GM20431 (cell line): ENCODE results near the gene KCNIP1.

Experiments
- in situ Hi-C: fragments of 300-500 bp; cut with MseI, MboI; formaldehyde crosslinking; loops from one replicate; pipeline ENCODE4 v1.15.0; 2020; ENCODE audit warnings: low sequenced_read_pairs; ENCODE audit not compliant: unreplicated experiment

Gene KCNIP1

DNA sequence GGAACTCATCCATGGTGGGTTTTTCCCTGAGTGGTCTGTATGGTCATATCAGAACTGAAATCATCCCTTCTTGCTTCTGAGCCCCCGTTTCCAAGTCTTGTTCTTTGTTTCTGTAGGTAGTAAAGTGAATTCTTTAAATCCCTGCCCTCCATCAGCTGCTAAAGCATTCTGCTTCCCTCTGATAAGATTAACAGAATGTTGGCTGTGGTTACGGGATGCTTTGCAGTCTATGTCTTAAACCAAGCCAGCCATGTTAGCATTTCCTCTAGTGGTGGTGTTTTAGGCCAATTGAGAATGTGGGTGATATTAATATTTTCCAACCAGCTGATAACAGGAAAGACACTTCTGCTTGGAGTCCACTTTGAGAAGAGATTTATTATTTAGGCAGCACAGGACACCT lies 22.0 kb upstream of the KCNIP1 start:
- in situ Hi-C loops, result no loop called here

DNA sequence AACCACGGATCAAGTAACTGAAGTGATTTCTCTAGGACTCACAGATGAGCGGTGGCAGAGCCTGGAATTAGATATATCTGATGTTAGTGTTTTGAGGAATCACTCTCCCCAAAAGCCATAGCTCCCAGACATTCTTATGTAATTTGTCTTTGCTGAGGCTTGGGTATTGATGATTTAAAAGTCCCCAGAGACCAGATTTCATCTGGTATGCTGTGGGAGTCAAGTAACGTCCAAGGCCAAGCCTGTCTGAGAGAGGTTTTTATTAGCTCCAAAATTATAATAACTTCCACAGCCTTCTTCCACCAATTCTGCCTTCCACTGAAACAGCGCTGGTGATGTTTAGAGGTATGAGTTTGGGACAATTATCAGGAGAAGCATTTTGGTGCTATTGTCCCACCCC lies 21.3 kb upstream of the KCNIP1 start:
- in situ Hi-C loops, result no loop called here

DNA sequence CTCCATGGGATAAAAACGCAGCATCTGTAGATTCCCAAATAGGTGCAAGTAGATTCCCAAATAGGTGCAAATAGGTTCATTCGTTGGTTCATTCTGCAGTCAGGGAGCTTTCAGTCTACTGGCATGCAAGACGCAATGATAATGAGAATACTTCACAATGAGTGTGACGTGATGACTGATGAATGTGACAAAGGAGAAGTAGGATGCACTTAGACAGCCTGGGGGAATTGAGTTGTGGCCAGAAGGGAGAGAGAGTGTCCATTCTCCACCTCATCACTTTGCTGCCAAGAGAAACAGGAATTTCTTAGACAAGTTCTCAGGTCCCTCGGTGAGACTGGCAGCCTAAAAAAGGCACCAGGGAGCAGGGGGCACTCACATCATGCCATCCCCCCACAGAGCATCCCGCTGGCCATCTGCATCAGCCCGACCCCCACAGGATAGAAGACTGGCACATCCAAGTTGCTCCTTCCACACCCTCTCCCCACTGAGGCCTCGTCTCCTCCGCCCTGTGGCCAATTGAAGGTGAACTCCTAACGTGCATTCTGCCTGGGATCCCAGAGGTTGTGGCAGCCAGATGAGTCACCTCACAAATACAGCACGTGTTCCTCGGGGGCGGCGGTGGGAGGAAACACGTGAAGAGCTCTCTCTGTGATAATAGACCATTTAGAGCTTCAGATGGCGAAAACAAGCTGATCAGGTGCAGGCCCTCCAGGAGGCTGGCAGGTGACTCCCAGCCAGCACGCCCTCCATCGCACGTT lies 19.9 kb upstream of the KCNIP1 start:
- in situ Hi-C loops, result no loop called here

DNA sequence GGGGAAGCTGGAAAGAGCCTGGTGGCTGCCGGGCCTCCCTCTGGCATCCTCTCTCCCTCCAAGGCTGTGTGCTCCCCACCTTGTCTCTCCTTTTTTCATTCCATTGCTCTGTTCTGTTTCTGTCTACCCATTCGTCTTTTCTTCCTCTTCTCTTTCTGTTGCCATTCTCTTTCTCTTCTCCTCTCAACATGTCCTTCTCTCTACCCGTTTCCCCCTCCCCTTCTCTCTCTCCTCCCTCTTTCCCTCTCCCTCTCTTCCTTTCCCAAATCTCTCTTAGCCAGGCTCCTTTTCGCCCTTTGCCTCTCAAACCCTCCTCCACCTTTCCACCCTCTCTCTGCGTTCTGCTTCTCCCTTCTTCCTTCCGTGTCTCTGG lies 19.4 kb upstream of the KCNIP1 start:
- in situ Hi-C loops, result no loop called here

DNA sequence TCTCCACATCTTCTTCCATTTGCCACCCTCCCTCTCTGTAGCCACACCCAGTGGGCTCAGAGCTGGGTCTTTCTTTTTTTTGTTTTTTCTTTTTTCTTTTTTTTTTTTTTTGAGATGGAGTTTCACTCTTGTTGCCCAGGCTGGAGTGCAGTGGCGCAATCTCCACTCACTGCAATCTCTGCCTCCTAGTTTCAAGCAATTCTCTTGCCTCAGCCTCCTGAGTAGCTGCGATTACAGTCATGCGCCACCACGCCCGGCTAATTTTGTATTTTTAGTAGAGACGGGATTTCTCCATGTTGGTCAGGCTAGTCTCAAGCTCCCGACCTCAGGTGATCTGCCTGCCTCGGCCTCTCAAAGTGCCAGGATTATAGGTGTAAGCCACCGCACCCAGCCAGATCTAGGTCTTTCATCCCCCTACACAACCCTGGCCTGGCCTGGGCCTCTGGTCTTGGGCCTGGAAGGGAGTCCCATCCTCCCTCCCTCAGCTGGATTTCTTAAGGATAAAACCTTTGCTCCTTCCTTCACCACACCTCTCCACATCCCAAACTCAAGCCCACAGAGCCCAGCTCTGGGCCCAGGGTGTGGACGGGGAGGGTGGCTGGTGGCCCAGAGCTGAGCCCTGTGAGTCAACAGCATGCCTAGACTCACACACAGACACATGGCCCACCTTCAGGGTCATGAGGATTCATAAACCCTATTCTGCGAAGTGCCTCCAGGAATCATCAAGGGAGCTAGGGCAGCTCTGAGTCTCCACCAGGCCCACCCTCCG lies 18.8 kb upstream of the KCNIP1 start:
- in situ Hi-C loops, result no loop called here

DNA sequence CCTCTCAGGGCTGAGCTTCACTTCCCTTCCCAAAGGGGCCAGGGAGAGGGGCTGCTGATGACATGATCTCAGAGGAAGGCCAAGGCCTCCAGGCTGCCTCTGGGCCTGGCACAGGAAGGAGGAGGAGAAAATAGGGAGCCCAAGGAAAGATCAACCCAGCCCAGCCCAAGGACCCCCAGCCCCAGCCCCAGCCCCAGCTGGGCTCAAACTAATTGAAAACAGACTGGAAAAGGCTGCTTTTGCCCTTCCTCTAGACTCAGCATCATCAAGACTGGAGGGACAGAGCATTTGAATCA lies 18.3 kb upstream of the KCNIP1 start:
- in situ Hi-C loops, result no loop called here

DNA sequence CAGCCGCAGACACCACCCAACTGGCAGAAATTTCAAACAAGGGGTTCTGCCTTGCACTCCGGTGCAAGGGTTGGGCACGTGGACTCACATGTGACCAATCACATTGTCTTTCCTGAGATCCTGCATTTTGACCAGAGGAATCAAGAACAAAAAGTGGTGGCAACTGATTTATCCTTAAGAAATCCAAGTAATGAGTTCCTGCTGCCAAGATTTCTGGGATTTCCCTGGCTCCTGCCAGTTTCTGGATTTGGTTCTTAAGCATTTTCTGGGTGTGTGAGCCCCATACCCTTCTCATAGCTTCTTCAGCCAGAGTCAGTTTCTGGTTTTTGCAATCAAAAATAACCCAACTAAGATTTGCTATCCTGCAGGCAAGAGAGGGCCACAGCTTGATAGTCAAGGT lies 17.4 kb upstream of the KCNIP1 start:
- in situ Hi-C loops, result no loop called here

DNA sequence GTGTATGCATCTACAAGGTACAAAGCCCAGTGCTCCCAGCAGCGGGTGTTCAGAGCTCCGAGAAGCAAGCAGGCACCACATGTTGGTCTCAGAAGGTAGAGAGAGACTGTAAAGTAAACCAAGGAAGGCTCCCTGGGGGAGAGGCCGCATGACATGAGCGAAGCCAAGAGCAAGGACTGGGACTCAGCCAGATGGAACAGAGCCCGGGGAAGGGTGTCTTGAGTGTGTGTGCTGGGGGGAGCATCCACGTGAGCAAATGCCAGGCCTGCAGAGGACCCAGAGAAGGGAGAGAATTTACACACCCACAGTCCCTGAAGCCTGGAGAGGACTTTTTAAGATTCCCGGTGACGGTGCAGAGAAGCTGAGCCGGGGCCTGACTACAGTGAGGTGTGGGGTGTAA lies 15.2 kb upstream of the KCNIP1 start:
- in situ Hi-C loops, result no loop called here

DNA sequence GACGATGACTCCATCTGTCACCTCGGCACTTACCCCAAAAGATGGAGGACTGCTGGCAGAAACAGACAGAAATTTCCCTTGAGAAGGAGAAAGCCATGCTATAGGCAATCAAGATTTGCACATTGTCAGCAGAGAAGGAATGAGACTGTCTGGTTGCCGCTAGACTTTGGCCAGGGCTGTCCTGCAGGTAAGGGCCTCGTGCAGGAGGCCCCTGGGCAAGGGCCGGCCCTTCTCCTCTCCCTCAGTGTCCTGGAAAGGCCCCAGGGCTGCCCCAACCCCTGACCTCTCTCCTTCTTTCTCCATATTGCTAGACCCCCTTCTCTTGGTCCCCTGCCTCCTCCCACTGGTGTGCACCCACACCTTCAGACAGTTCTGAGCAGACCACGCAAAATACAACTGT lies 14.6 kb upstream of the KCNIP1 start:
- in situ Hi-C loops, result no loop called here

DNA sequence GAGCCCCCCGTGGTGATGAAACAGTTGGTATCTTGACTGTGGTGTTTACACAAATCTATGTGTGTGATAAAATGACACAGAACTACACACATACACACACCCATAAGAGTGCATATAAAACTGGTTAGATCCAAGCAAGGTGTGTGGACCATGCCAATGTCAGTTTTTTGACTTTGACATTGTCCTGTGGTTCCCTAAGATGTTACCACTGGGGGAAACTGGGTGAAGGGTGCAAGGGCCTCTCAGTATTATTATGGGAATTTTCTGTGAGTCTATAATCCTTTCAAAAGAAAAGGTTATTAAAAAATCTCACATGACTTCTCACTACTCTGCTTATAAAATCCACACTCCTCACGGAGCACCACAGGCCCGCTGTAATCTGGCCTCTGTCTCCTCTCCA lies 13.4 kb upstream of the KCNIP1 start:
- in situ Hi-C loops, result no loop called here

DNA sequence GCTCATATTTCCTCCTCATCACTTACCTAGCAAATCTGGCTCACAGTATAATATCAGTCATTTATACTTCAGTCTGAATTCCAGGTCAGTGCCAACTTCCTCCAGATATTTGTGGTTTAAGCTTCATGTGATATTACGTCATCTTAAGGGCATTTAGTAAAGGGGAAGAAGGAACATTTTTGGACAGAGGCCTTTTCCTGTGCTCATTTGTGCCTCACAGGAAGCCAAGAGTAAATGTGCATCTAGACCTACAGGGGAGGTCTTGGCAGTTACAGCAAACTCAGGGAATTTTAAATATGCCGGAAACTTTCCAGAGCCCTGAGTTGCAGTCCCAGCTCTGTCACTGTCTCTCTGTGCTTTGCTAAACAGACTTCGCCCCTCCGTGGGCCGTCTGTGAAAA lies 12.3 kb upstream of the KCNIP1 start:
- in situ Hi-C loops, result no loop called here

DNA sequence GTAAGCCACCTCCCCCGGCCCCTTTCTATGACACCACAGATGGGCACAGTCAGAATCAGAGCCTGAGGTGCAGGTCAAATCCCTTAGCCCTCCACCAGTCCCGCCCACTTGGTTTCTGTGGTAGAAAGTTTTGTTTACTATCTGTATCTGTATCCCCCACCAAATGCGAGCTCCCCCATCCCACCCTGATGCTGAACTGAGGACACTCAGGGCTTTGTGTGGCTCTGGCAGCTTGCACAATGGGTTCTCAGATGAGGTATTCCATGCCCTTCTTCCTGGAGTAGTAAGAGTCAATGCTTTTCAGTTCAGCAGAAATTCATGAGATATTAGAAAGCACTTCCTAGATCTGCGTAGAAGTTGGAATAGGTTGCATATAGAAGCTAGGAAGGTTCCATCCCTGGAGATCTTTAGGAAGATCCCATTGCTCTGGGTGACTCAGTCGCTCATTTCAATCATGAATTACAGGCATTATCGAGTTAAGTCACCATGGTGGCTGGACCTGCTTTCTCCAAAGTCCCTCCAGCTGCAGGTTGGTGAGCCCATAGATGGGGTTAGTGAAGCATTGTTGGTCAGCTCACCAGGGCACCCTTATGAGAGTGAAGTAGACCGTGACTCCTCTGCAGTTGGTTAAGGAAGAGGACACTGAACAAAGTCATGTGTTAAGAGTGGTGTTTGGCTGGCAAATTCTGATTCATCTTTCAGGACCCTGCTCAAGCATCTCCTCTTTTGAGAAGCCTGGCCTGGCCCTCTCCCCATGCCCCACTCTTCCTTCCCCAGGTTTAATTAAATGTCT lies 10.6 kb upstream of the KCNIP1 start:
- in situ Hi-C loops, result no loop called here

DNA sequence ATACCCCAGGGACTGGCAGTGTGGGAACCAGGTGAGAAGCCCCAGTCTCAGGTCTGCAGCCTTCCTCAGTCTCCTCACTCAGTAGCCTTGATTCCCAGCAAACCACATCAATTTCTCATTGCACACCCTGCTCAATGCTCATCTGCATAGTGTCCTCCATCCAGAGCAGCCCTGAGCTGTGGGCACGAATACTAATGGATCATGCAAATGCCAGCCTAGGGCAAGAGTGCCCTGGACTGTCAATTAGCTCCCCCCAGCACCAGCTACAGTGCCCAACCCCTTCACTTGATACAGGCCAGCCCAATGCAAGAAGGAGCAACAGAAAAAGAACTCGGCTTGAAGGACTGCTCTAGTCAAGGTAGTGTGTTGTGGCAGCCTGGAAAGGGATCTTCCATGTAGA lies 9.8 kb upstream of the KCNIP1 start:
- in situ Hi-C loops, result no loop called here

DNA sequence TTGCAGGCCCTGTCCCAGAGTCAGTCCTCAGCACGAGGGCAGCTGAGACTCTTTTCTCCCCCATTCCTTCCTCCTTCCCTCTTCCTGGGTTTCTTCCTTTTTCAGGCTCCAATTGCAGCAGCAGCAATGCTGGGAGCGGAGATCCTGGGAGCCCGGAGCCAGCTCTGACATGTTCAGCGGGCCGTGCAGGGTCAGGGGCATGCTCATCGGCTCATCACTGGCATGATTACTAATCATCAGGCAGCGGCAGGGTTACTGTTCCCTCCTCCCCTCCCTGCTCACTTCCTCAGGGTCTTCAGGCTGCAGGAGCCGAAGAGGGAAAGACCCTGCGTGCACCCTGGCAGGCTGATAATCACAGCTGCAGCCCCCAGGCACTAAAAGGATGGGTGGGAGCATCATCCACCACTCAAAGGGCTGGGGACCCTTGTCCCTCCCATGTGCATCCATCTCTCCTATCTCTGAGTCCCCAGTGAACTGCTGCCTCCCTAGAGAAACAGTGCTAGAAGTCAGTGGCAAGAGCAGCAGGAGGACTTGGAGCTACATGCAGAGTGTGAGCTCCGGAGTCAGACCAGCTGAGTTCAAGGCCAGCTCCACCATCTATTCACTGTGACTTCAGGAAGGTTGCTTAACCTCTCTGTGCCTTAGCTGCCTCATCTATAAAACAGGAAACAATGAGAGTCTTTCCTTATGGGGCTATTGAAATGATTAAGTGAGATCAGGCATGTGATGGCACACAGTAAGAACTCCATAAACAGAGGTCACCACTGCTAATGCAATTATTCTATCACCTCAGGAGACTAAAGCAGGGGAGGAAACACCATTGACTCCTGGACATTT lies 7.8 kb upstream of the KCNIP1 start:
- in situ Hi-C loops, result no loop called here

DNA sequence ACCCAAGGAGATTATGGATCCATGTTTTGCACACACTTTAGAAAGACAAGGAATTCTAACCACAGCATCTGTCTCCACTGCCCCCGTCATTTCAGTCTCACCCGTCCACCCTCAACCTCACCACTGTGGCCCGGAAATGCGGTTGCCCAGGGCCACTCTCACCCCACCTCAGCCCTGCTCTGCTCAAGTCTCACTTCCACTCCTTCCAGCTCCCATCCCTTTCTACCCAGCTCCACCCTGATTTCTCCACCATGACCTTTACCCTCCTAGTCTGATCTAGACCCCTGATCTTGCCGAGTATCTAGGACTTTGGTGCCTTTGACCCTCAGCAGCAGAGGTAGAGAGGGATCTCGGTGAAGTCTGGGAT lies 7.2 kb upstream of the KCNIP1 start:
- in situ Hi-C loops, result no loop called here

DNA sequence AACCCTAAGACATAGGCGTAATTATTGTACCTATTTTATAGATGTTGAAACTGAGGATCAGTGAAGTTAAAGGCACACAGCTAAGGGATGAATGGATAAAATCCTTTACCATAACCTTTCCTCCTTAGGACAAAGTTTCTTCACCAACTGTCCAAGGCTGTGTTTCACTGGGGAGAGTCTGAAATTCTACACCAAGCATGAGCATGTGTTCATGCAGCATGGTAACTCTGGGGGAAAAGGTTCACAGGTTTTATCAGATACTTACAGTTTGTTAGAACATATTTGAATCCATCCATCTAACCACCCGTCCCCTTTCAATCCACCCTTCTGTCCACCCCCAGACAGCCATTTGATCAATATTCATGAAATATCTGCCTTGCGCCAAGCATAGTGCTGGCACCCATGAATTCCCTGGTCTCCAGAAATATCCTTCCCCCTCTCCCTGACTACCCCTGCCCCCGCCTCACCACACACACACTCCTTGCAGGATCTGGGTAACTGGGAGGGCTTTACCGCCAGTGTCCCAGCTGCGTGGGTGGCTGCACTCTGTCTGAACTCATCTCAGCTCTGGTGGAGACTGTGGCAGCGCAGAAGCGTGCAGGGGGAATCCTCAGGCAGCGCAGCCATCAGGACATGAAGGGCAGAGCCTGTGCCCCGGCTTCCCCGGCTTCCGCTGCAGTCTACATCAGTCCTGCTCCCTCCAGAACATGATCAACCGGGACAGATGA lies 6.3 kb upstream of the KCNIP1 start:
- in situ Hi-C loops, result no loop called here

DNA sequence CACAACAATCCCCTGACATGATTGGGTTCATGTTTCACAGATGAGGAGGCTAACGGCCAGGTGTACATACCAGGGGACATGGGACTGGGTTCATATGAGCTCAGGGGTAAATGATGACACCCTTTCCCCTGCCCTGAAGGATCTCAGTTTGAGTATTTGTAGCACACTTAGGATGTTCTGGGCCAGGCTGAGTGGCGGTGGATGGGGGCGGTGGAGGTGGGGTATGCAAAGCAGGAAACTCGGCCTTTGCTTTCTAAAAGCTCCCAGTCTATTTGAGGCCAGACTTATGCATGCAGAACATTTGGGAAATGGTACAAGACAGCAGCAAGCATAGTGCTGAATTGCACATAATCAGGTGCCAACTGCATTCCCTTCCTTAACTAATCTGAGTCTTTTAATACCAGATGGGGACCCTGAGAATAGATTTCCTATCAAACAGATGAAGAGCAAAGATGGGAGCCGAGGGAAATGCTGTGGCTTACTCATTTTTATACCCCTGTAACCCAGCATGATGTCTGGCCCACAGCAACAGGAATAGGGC lies 4.9 kb upstream of the KCNIP1 start:
- in situ Hi-C loops, result no loop called here

DNA sequence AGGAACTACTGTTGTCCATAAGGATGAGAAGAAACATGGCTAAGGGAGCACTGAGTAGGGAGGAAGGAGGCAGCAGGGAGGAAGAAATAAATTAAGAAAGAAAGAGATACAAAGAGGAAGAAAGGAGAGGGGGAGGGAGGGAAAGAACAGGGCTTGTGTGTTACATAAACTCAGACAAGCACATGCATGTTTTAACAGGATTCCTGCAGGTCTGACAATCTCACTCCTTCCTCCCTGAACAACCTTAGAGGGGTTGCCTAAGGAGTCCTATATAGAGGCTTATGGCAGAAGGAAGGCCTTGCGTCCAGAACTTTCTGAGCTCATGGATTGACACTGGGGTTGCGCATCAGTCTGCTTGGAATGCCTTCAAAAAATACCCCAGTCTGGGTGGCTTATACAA lies 4.2 kb upstream of the KCNIP1 start:
- in situ Hi-C loops, result no loop called here

DNA sequence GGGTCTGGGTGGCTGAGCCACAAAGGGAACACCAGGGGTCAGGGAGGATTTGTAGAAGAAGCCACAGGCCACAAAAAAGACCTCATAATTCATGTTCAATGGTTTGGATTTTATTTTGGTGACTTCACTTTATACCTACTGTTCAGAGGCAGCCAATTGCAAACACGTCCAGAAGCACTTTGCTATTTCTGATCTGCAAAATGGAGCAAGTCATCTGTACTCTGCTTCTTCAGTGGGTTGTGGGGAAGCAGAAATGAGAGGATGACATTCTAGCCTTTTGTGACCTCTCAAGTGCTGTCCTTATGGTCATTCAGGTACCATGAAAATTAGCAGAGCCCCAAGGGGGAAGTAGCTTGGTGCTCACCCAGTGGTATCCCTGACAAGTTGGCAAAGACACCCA lies 2.5 kb upstream of the KCNIP1 start:
- in situ Hi-C loops, result no loop called here

DNA sequence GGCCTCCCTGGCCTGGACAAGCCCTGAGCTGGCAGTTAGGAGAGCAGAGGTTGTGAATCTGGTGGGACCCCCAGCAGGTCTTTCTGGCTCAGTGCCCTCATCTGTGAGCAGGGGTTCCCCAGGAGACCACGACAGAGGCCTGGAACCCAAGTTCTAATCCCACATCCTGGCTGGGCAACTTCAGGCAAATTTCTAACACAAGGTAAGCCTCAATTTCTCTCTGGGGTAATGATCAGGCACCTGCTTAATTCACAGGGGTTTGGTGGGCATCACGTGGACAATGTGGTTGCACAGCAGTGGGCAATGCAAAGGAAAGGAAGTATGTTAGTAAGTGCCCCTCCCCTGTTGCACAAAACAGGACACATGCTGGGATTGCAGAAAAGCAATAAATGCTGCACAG lies 1.9 kb upstream of the KCNIP1 start:
- in situ Hi-C loops, result no loop called here
